BE2C (cell line): ENCODE data around the gene CEP70.
"Not testable (repeated sequence)": the region's sequence is repeated elsewhere in the genome, so short reads cannot be mapped to it uniquely, and the experiment has no call there.

ENCODE experiments used
- DNase-seq: peaks from one replicate; pipeline ENCODE4 v3.0.0-alpha.2; 2020
- H3K27me3 ChIP-seq: fragments of 250-450 bp; sonication (Bioruptor Pico); 2 replicates; pipeline ENCODE4 v1.5.1; 2020; ENCODE audit warnings: mild to moderate bottlenecking
- H3K36me3 ChIP-seq: fragments of 250-450 bp; sonication (Bioruptor Pico); 2 replicates; pipeline ENCODE4 v1.5.1; 2020; ENCODE audit warnings: mild to moderate bottlenecking
- H3K4me1 ChIP-seq: fragments of 250-450 bp; sonication (Bioruptor Pico); 2 replicates; pipeline ENCODE4 v1.5.1; 2020
- H3K4me3 ChIP-seq: 2 replicates; pipeline ENCODE4 v1.5.1; 2011; ENCODE audit warnings: low read depth, low read length
- H3K9me3 ChIP-seq: fragments of 250-450 bp; sonication (Bioruptor Pico); 2 replicates; pipeline ENCODE4 v1.5.1; 2020
- TF ChIP-seq, protein P1 (sequence below): IDR thresholded peaks from 2 replicates; pipeline ENCODE4 v1.5.1; 2012; ENCODE audit warnings: mild to moderate bottlenecking, low read depth, low read length

CEP70 gene

GRCh38 chr3:138491971-138492370 lies 102.1 kb downstream of the CEP70 start:
- TF ChIP-seq, protein P1, sequence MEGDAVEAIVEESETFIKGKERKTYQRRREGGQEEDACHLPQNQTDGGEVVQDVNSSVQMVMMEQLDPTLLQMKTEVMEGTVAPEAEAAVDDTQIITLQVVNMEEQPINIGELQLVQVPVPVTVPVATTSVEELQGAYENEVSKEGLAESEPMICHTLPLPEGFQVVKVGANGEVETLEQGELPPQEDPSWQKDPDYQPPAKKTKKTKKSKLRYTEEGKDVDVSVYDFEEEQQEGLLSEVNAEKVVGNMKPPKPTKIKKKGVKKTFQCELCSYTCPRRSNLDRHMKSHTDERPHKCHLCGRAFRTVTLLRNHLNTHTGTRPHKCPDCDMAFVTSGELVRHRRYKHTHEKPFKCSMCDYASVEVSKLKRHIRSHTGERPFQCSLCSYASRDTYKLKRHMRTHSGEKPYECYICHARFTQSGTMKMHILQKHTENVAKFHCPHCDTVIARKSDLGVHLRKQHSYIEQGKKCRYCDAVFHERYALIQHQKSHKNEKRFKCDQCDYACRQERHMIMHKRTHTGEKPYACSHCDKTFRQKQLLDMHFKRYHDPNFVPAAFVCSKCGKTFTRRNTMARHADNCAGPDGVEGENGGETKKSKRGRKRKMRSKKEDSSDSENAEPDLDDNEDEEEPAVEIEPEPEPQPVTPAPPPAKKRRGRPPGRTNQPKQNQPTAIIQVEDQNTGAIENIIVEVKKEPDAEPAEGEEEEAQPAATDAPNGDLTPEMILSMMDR = no peak
- DNase-seq = no peak
- no peaks in the 10 kb centered on the region for H3K36me3 ChIP-seq
- no peaks in the 10 kb centered on the region for H3K4me1 ChIP-seq
- no peaks in the 10 kb centered on the region for H3K9me3 ChIP-seq
- no peak overlapping the region for H3K4me3 ChIP-seq
- H3K27me3 ChIP-seq = no peaks in the 10 kb centered on the region

DNA sequence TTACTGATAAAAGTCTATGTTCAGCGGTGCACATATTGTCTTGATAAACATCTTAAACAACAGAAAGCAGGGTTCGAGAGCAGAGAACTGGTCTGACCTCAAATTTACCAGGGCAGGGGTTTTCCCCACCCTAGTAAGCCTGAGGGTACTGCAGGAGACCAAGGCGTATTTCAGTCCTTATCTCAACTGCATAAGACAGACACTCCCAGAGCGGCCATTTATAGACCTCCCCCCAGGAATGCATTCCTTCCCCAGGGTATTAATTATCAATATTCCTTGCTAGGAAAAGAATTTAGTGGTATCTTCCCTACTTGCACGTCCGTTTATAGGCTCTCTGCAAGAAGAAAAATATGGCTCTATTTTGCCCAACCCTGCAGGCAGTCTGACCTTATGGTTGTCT lies 107.5 kb downstream of the CEP70 start:
- H3K4me1 ChIP-seq, H3K9me3 ChIP-seq, H3K4me3 ChIP-seq, DNase-seq, H3K27me3 ChIP-seq, H3K36me3 ChIP-seq: not testable (repeated sequence)

GRCh38 chr3:138484672-138485071 lies 109.4 kb downstream of the CEP70 start:
- not testable (repeated sequence) for H3K4me3 ChIP-seq, H3K27me3 ChIP-seq, H3K4me1 ChIP-seq, H3K36me3 ChIP-seq, H3K9me3 ChIP-seq, DNase-seq

GRCh38 chr3:138479438-138479863 lies 114.6 kb downstream of the CEP70 start:
- peak; percentile 56 for DNase-seq
- Histone ChIP-seq H3K27me3 (no peaks in the 10 kb centered on the region; the same call in 1 of the 2 replicates), H3K4me1 (no peaks in the 10 kb centered on the region), H3K9me3 (no peaks in the 10 kb centered on the region), H3K36me3 (no peaks in the 10 kb centered on the region), H3K4me3 (no peak overlapping the region)
- TF ChIP-seq, protein P1 = peak; percentile 97

DNA sequence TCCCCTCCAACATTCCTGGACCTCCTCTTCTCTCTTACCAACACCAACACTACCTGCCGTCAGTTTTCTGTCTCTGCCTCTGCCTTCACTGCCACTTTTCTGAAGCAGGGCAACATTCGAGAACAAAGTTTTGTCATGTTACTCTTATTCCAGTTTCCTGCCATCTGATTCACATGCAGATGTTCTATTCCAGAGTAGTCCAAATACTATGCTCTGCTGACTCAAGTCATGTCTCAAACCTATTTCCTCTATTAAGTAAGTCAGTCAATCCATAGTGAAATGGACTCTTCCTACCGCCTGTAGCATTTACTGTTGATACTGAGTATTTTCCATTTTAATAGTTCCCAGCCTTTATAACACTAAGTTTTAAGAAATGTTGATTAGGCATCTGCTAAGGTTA lies 116.3 kb downstream of the CEP70 start:
- H3K4me3 ChIP-seq = no peak overlapping the region

DNA sequence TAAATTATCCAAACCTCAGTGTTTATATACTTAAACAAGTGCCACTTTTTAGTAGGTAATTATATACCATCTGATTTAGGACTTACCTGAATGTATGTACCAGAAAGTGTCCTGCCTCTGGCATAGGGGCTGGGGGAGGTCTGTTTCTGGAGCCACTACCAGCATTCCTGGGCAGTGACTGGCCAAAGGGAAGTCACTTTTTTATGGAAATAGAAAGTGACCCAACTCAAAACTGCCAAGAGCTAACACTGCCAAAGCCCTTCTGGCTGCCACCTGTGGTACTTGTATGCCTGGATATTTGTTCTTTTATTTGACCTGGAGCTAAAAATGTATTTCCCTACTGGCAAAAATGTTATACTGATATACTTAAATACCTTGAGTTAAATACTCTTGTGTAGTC lies 116.9 kb downstream of the CEP70 start:
- TF ChIP-seq, protein P1 = no peak
- no peaks in the 10 kb centered on the region for H3K9me3 ChIP-seq
- H3K4me1 ChIP-seq = no peaks in the 10 kb centered on the region

More for the DNA sequence above, 116.3 kb downstream of the CEP70 start:
- Histone ChIP-seq H3K4me1 (no peaks in the 10 kb centered on the region), H3K27me3 (no peaks in the 10 kb centered on the region; the same call in 1 of the 2 replicates), H3K36me3 (no peaks in the 10 kb centered on the region), H3K9me3 (no peaks in the 10 kb centered on the region)
- TF ChIP-seq, protein P1 = no peak
- DNase-seq = no peak

DNA sequence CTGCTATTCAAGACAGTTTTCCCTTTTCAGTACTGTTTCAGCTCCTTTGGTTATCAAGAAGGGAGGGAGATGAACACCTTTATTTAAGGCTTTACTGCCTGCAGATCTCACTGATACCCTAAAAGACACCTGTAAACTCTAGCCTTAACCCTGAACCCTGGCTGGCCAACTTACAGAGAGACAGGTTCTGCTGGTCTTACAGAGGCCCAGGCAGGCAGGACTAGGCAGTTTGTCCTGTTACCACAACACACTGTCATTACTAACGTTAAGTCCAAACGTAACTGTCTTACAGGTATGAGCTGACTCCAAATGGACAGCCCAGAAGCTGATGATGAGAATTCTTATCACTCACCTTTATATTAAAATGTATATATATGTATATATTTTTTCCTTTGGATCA lies 117.5 kb downstream of the CEP70 start:
- Histone ChIP-seq H3K36me3 (no peaks in the 10 kb centered on the region), H3K4me3 (no peak overlapping the region), H3K4me1 (no peaks in the 10 kb centered on the region), H3K27me3 (no peaks in the 10 kb centered on the region; the same call in 1 of the 2 replicates), H3K9me3 (no peaks in the 10 kb centered on the region)
- TF ChIP-seq, protein P1 = no peak
- DNase-seq = no peak

More for the DNA sequence above, 116.9 kb downstream of the CEP70 start:
- no peak for DNase-seq
- Histone ChIP-seq H3K27me3 (no peaks in the 10 kb centered on the region; the same call in 1 of the 2 replicates), H3K36me3 (no peaks in the 10 kb centered on the region), H3K4me3 (no peak overlapping the region)
